Measurements from ENCODE around the gene PAX2. TPM values are rescaled to one million over a fixed set of nuclear protein-coding genes. Genes with fewer than 3 reads are reported as not detected.

Gene PAX2
- total RNA-seq, 1 experiment from 2014 or later = not detected

GRCh38 chr10:100782461-100783244 is 37.3 kb downstream of the PAX2 start:
- Histone ChIP-seq H3K79me2 (ENCODE audit: insufficient read depth, low read length) (no peaks in the 10 kb centered on the region), H2AK5ac (ENCODE audit: insufficient read length, low read length) (no peak overlapping the region), H3K27ac (ENCODE audit: insufficient read length, low read depth, low read length) (no peak overlapping the region), H3K14ac (ENCODE audit: insufficient read depth, low read length) (no peak overlapping the region), H2BK20ac (ENCODE audit: low read depth, low read length, poor library complexity, severe bottlenecking) (no peak overlapping the region), H3K27me3 (ENCODE audit: insufficient read depth, low read length) (no peaks in the 10 kb centered on the region), H3K23ac (ENCODE audit: insufficient read length, low read depth, low read length) (no peak overlapping the region), H2BK15ac (ENCODE audit: low read depth, low read length) (no peak overlapping the region), H3K4me1 (ENCODE audit: insufficient read depth, low read length) (peaks cover 3% of the 10 kb centered on the region; the same call in 1 of the 2 replicates), H3K18ac (ENCODE audit: insufficient read length, low read depth, low read length) (no peak overlapping the region), H3T11ph (ENCODE audit: low read length) (no peak overlapping the region), H3K4ac (ENCODE audit: low read depth, low read length) (no peak overlapping the region), H3K9me3 (ENCODE audit: control insufficient read depth, low read depth, low read length) (no peaks in the 10 kb centered on the region), H3K23me2 (ENCODE audit: insufficient read length, low read depth, low read length, poor library complexity, severe bottlenecking) (no peaks in the 10 kb centered on the region), H3K79me1 (ENCODE audit: insufficient read depth, low read depth, low read length, poor library complexity, severe bottlenecking) (no peaks in the 10 kb centered on the region), H3K9ac (ENCODE audit: extremely low read depth, insufficient read length, low read length) (no peak overlapping the region), H2BK5ac (ENCODE audit: insufficient read length, low read length) (no peak overlapping the region), H2BK12ac (ENCODE audit: insufficient read length, low read depth, low read length) (no peak overlapping the region), H4K20me1 (ENCODE audit: control insufficient read depth, insufficient read depth, insufficient read length) (no peaks in the 10 kb centered on the region), H3K56ac (ENCODE audit: insufficient read length, low read depth, low read length) (no peak overlapping the region), H3K4me2 (ENCODE audit: insufficient read depth, insufficient read length, low read length) (no peak overlapping the region), H4K8ac (replicated peaks; ENCODE audit: insufficient read length, low read depth, low read length) (no peak overlapping the region), H4K91ac (ENCODE audit: insufficient read length, low read depth, low read length) (no peak overlapping the region), H2AFZ (ENCODE audit: low read length) (no peak overlapping the region), H2BK120ac (ENCODE audit: low read depth, low read length, poor library complexity, severe bottlenecking) (no peak overlapping the region), H4K5ac (ENCODE audit: insufficient read length, low read depth, low read length) (no peak overlapping the region)
- TF ChIP-seq CTCF (conservative IDR thresholded peaks at IDR 0.05) = no peak
- H3K4me1 Mint-ChIP-seq = peaks cover 16 to 22% of the 10 kb centered on the region in 2 experiments
- no CpG with 5 or more reads among the region's 13 CpGs for whole genome bisulfite sequencing (ENCODE audit: extremely low coverage, insufficient read length, low lambda C conversion rate)
- peaks cover 67% of the 10 kb centered on the region for H3K27me3 Mint-ChIP-seq (ENCODE audit: low read depth)
- H3K9me3 Mint-ChIP-seq = peaks cover 0 to 4% of the 10 kb centered on the region in 2 experiments; a peak in 2 of 5 replicates
- H3K27ac Mint-ChIP-seq = no peak overlapping the region; a peak in 1 of 7 replicates
- no peak overlapping the region for H3K4me3 Mint-ChIP-seq
- peaks cover 0 to 2% (median 0%) of the 10 kb centered on the region in 3 experiments; a peak in 3 of 7 replicates for H3K36me3 Mint-ChIP-seq (ENCODE audit: insufficient read depth in 1 of 3, low read depth in 3 of 3)
- no peak for DNase-seq
